HG02884 (cell line): ENCODE data around the gene GCFC2.
"Not testable (repeated sequence)": the region's sequence is repeated elsewhere in the genome, so short reads cannot be mapped to it uniquely, and the experiment has no call there.

ENCODE experiments used
- ATAC-seq: cut with Tn5 transposase; IDR thresholded peaks from one replicate; pipeline ENCODE4 v1.9.1; 2021; ENCODE audit warnings: mild to moderate bottlenecking, moderate library complexity; ENCODE audit not compliant: unreplicated experiment

The GCFC2 gene

GRCh38 chr2:75710577-75711253 lies at the start of gene GCFC2:
Gene GCFC2 (minus strand): TSS chr2:75710915. CDS start chr2:75710855, 60 bp downstream.
- peak; percentile 84 for ATAC-seq

DNA sequence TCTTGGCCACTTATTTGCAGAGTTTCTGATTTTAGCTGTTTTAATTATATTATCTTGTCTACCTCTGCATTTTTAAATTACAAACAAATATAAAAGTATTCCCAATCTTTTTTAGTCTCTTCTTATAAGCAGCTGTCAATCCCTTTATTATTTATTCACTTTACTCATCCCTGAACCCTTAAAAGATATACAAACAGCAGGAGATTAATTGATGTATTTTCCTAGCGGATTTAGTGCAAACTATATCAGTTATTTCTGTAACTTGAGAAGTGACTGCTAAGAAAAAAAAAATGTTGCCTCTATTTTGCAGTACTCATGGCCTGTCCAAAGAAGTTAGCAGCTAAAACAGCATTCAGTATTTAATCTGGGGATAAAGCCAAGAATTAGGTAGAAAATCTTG lies 42.1 kb upstream of the GCFC2 start:
- ATAC-seq: no peak

- ATAC-seq: no peak
Measured at GRCh38 chr2:75751824-75752468, 41.2 kb upstream of the GCFC2 start.

DNA sequence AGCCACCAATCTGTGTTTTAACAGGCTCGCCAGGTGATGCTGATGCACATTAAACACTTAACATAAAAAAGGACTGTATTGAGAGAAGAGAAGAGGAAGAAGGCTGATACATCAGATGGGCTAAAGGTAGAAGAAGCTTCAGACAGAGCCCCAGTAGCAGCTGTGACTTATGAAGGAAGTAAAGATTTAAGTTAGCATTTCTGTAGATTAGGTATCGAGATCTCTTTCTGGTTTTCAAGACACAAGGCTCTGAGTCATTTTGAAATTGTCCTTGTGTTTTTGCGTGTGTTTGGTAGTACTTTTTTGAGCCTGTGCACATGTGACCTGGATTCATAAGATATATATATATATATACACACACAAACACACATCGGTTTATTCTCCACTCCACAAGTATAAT lies 40.6 kb upstream of the GCFC2 start:
- peak; percentile 80 for ATAC-seq

DNA sequence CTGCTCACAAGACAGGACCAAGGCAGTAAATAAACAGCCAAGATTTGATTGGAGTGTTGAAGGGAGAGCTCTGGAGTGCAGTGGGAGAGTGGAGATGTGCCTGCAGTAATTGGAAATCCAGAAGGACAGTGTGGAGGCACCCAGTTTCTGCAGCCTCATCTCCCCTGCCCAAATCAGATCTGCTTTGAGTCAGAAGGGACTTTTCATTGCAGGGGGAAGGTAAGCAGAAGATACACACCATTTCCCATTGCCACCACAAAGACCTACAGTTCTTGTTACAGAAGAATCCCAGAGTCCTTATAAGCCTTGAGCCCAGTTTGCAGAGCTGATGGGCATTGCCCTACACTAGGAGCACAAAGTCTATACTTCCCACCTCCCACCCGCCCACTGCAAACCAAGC lies 27.2 kb upstream of the GCFC2 start:
- no peak for ATAC-seq

DNA sequence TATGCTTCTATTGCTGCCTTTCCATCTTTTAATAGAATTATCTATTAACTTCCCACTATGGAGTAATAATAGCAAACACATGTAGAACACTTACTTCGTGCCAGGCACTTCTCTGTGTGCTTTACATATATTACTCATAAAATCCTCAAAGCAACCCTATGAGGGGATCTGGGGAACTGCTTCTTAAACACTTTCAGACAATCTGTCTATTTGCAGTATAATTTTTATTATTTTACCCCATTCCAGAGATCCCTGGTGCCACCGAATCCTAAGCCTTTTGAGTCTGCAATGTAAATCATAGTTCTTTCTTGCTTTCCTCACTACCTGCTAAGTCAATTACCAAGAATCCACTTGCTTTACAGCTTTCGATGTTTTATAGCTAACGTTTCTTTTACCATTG lies 25.6 kb upstream of the GCFC2 start:
- ATAC-seq: no peak

DNA sequence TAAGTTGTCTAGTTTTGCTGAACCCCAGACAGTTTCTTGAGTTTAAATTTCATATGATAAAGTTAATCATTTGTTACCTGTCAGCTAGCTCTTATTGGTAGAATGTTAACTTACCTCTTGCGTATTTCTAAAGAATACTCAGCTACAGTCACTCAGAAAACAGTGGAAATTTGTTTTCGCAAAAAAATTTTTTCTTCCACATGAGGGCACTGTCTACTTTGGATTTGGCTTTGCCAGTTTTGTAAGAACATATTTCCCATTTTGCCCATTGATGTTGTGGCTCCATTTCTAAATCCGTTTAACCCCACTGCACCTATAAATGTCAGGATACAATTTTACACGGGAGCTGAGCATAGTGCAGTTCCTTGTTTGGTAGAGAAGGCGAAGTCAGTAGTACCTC lies 19.1 kb upstream of the GCFC2 start:
- ATAC-seq: no peak

- no peak for ATAC-seq
Measured at GRCh38 chr2:75728614-75729419, 18.1 kb upstream of the GCFC2 start.

DNA sequence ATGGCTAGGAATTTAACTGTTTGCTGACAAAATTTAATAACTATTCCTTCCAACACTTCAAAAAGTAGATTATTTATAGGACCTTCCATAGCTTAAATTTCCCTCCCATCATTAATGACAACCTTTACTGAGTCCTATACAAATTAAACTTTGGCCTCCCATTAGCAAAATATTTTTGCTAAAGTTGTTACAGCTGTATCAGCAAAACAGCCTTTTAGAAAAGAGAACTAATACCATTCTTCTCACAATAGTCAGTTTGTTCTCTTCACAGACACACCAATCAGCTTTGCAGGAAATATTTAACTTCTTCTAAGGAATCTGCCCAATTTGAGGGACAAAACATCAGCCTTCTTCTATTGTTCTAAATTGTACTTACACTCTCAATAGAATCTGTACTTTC lies 12.0 kb upstream of the GCFC2 start:
- no peak for ATAC-seq

- ATAC-seq: no peak
Measured at GRCh38 chr2:75720525-75720924, 9.8 kb upstream of the GCFC2 start.

- ATAC-seq: no peak
Measured at GRCh38 chr2:75719616-75720015, 8.9 kb upstream of the GCFC2 start.

DNA sequence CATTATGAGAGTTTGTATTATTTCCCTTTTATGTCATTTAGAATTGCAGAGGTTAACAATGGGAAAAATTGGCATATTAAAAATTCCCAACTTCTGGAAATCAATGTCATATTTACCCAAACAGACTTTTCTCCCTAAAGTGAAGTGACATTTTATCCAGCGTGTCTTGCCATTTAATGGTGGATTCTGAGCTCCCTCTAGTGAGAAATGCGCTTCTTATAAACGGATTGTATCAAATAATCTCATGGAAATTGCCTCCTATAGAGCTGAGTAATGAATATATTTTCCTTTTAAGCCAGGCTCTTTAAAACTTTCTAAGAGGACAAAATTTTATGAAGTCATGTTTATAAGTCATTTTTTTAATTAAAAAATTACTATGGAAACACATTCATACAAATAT lies 5.7 kb upstream of the GCFC2 start:
- no peak for ATAC-seq

DNA sequence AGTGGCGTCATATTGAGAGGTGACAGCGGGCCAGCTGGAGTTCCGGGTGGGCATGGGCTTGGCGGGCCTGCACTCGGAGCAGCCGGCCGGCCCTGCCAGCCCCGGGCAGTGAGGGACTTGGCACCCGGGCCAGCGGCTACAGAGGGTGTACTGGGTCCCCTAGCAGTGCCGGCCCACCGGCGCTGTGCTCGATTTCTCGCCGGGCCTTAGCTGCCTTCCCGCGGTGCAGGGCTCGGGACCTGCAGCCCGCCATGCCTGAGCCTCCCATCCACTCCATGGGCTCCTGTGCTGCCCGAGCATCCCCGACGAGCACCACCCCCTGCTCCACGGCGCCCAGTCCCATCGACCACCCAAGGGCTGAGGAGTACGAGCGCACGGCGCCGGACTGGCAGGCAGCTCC lies 875 bp upstream of the GCFC2 start:
- ATAC-seq: not testable (repeated sequence)

- no peak for ATAC-seq
Measured at GRCh38 chr2:75710220-75710576, 517 bp downstream of the GCFC2 start.

- no peak for ATAC-seq
Measured at GRCh38 chr2:75709297-75709696, 1.4 kb downstream of the GCFC2 start.

GRCh38 chr2:75707901-75708300 lies 2.8 kb downstream of the GCFC2 start:
- no peak for ATAC-seq

DNA sequence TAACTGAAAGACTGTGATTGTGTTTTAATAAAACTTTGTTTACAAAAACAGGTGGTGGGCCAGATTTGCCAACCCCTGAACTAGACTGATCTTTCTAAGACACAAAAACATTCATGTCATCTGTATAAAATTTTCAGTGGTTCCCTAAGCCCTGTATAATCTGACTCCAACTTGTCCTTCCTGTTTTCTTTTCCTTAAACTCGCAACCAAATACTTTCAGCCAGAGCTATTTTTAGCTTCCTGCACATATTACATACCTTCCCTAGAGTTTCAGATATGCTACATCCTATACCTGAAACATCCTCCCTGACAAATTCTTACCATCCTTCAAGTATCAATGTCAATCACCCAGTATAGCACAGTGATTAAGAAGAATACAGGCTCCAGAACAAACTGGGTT lies 4.8 kb downstream of the GCFC2 start:
- no peak for ATAC-seq

DNA sequence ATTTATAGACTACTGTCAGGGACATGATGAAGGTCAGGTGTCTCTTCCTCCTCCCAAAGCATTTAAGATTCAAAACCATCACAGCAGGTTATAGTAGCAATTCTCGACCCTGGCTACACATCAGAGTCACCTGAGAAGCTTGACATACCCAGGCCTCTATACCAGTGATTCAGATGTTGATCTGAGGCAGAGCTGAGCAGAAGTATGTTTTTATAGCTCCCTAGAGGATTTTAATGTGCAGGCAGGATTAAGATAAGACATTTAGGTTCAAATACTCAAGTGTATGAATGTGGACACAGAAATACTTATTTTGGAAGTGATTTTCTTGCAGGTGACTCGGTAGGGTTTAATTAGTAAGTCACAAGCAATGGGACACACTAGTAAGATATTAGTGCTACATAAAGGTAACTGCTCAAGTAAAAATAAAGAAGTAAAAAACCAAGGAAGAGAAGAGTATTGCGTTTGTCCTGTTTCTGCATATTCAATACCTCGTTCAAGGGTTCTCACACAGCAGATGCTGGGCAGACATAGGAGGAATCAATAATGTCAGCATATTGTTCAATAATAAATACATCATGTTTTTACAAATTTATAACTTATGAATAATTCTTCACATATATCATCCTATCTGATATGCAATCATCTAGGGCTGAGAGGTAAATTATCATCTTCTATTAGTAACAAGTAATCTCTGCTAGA lies 7.0 kb downstream of the GCFC2 start:
- ATAC-seq: no peak

GRCh38 chr2:75702593-75702992 lies 8.1 kb downstream of the GCFC2 start:
- ATAC-seq: no peak

- ATAC-seq: no peak
Measured at GRCh38 chr2:75698918-75699317, 11.8 kb downstream of the GCFC2 start.

- no peak for ATAC-seq
Measured at GRCh38 chr2:75688196-75688595, 22.5 kb downstream of the GCFC2 start.
